ENCODE results near the gene FLT1. TPM values are rescaled to one million over a fixed set of nuclear protein-coding genes. Genes with fewer than 3 reads are reported as not detected.

The FLT1 gene
- polyA plus RNA-seq, 1 donor (not counting 4 experiments of a cell fraction or from before 2014, with no cell fraction given): 0.01 TPM

GRCh38 chr13:28401303-28402056, 93.4 kb downstream of the FLT1 start:
- no peaks in the 10 kb centered on the region for H3K9me1 ChIP-seq (ENCODE audit: control insufficient read depth, extremely low read depth, insufficient read depth, low read length)
- no peaks in the 10 kb centered on the region for H4K20me1 ChIP-seq (ENCODE audit: control insufficient read depth, extremely low read depth, insufficient read depth, low read length)
- H3K36me3 ChIP-seq (ENCODE audit: control insufficient read depth in 2 of 2, extremely low read depth in 1 of 2, insufficient read depth in 2 of 2, low read length in 2 of 2): no peaks in the 10 kb centered on the region
- DNase-seq (ENCODE audit: low read depth, low spot score) (no peak), FAIRE-seq (no peak)
- no peak overlapping the region for H3K27ac ChIP-seq (ENCODE audit: control insufficient read depth, insufficient read depth, low read length)
- TF ChIP-seq, protein P1, sequence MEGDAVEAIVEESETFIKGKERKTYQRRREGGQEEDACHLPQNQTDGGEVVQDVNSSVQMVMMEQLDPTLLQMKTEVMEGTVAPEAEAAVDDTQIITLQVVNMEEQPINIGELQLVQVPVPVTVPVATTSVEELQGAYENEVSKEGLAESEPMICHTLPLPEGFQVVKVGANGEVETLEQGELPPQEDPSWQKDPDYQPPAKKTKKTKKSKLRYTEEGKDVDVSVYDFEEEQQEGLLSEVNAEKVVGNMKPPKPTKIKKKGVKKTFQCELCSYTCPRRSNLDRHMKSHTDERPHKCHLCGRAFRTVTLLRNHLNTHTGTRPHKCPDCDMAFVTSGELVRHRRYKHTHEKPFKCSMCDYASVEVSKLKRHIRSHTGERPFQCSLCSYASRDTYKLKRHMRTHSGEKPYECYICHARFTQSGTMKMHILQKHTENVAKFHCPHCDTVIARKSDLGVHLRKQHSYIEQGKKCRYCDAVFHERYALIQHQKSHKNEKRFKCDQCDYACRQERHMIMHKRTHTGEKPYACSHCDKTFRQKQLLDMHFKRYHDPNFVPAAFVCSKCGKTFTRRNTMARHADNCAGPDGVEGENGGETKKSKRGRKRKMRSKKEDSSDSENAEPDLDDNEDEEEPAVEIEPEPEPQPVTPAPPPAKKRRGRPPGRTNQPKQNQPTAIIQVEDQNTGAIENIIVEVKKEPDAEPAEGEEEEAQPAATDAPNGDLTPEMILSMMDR (optimal IDR thresholded peaks at IDR 0.05 in 1 of 3, IDR thresholded peaks at IDR 0.05 in 1 of 3, conservative IDR thresholded peaks at IDR 0.05 in 1 of 3; ENCODE audit: extremely low read depth in 1 of 3, insufficient read depth in 2 of 3, low read length in 3 of 3): no peak
- TF ChIP-seq EZH2 (IDR thresholded peaks at IDR 0.05; ENCODE audit: low read length): no peak
- no peak overlapping the region for H2AFZ ChIP-seq (ENCODE audit: control insufficient read depth, low read length)
- H3K27me3 ChIP-seq (ENCODE audit: control insufficient read depth, extremely low read depth, insufficient read depth, low read length): no peaks in the 10 kb centered on the region
- dilution Hi-C loops (cut with MboI; ENCODE audit: extremely low pct_ligation_motif_present, low sequenced_read_pairs): no loop called here
- no peak overlapping the region for H3K4me2 ChIP-seq (ENCODE audit: control insufficient read depth, extremely low read depth, insufficient read depth, low read depth, low read length)
- H3K79me2 ChIP-seq (ENCODE audit: control insufficient read depth, insufficient read depth, low read length): no peaks in the 10 kb centered on the region
- H3K9ac ChIP-seq (ENCODE audit: control insufficient read depth, extremely low read depth, insufficient read depth, low read length): no peak overlapping the region
- no peaks in the 10 kb centered on the region for H3K4me1 ChIP-seq (ENCODE audit: control insufficient read depth, extremely low read depth, insufficient read depth, low read length)
- H3K4me3 ChIP-seq (ENCODE audit: control insufficient read depth in 2 of 3, extremely low read depth in 1 of 3, insufficient read depth in 2 of 3, low read depth in 1 of 3, low read length in 3 of 3): no peak overlapping the region
- no peaks in the 10 kb centered on the region for H3K9me3 ChIP-seq (ENCODE audit: control insufficient read depth, low read depth, low read length)

DNA sequence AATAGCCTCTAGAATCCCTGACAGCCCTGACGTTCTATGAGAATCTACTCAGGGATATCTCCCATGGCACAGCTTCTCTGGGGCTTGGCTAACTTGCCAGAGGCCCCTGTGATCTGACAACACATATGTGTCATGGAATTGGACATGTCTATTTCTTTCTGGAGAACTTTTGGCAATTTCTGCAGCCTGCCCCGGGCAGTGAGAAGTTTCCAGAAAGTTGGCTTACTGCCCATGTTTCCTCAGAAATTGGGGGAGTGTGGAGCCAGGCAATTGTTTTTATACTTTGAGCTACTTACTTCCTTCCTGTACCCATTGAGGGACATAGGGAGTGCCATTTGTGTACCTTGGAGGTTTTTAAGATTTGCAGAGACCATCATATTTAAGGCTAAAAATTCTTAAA, 98.9 kb downstream of the FLT1 start:
- no peak overlapping the region for H3K4me2 ChIP-seq (ENCODE audit: control insufficient read depth, extremely low read depth, insufficient read depth, low read depth, low read length)
- dilution Hi-C loops (cut with MboI; ENCODE audit: extremely low pct_ligation_motif_present, low sequenced_read_pairs): no loop called here
- no peaks in the 10 kb centered on the region for H3K9me3 ChIP-seq (ENCODE audit: control insufficient read depth, low read depth, low read length)
- no peaks in the 10 kb centered on the region for H3K79me2 ChIP-seq (ENCODE audit: control insufficient read depth, insufficient read depth, low read length)
- no peaks in the 10 kb centered on the region for H3K4me1 ChIP-seq (ENCODE audit: control insufficient read depth, extremely low read depth, insufficient read depth, low read length)
- H3K4me3 ChIP-seq (ENCODE audit: control insufficient read depth in 2 of 3, extremely low read depth in 1 of 3, insufficient read depth in 2 of 3, low read depth in 1 of 3, low read length in 3 of 3): no peak overlapping the region
- H3K9me1 ChIP-seq (ENCODE audit: control insufficient read depth, extremely low read depth, insufficient read depth, low read length): no peaks in the 10 kb centered on the region
- FAIRE-seq (no peak), DNase-seq (ENCODE audit: low read depth, low spot score) (no peak)
- TF ChIP-seq, protein P1 (optimal IDR thresholded peaks at IDR 0.05 in 1 of 3, IDR thresholded peaks at IDR 0.05 in 1 of 3, conservative IDR thresholded peaks at IDR 0.05 in 1 of 3; ENCODE audit: extremely low read depth in 1 of 3, insufficient read depth in 2 of 3, low read length in 3 of 3): no peak
- no peak for TF ChIP-seq EZH2 (IDR thresholded peaks at IDR 0.05; ENCODE audit: low read length)
- H2AFZ ChIP-seq (ENCODE audit: control insufficient read depth, low read length): no peak overlapping the region
- H3K27me3 ChIP-seq (ENCODE audit: control insufficient read depth, extremely low read depth, insufficient read depth, low read length): no peaks in the 10 kb centered on the region
- no peaks in the 10 kb centered on the region for H4K20me1 ChIP-seq (ENCODE audit: control insufficient read depth, extremely low read depth, insufficient read depth, low read length)
- no peaks in the 10 kb centered on the region for H3K36me3 ChIP-seq (ENCODE audit: control insufficient read depth in 2 of 2, extremely low read depth in 1 of 2, insufficient read depth in 2 of 2, low read length in 2 of 2)
- no peak overlapping the region for H3K27ac ChIP-seq (ENCODE audit: control insufficient read depth, insufficient read depth, low read length)
- H3K9ac ChIP-seq (ENCODE audit: control insufficient read depth, extremely low read depth, insufficient read depth, low read length): no peak overlapping the region
